DOHH2 (cell line): ENCODE results near the gene RAB40C.

Source experiments
- H3F3A ChIP-seq: fragments of 200-600 bp; sonication (generic), shearing (Covaris generic); 2 replicates; pipeline ENCODE4 v1.6.0; 2016; ENCODE audit warnings: antibody characterized with exemption, mild to moderate bottlenecking; ENCODE audit not compliant: control insufficient read depth, insufficient read depth
- H3K27ac ChIP-seq: fragments of 200-600 bp; sonication (generic); 2 replicates; pipeline ENCODE4 v1.5.1; 2014; ENCODE audit warnings: low read depth, mild to moderate bottlenecking, low read length, moderate library complexity
- H3K27me3 ChIP-seq: fragments of 200-600 bp; sonication (generic); 2 replicates; pipeline ENCODE4 v1.6.1; 2014; ENCODE audit warnings: mild to moderate bottlenecking, low read length, mixed read lengths; ENCODE audit not compliant: control insufficient read depth
- H3K36me3 ChIP-seq: fragments of 200-600 bp; sonication (generic); 2 replicates; pipeline ENCODE4 v1.6.1; 2014; ENCODE audit warnings: mild to moderate bottlenecking, low read length, moderate library complexity, mixed read lengths; ENCODE audit not compliant: control insufficient read depth
- H3K4me1 ChIP-seq: fragments of 200-600 bp; sonication (generic); 2 replicates; pipeline ENCODE4 v1.6.1; 2014; ENCODE audit warnings: mild to moderate bottlenecking, low read length, mixed read lengths; ENCODE audit not compliant: control insufficient read depth
- H3K4me2 ChIP-seq: fragments of 200-600 bp; sonication (generic); 2 replicates; pipeline ENCODE4 v1.6.0; 2014; ENCODE audit warnings: mild to moderate bottlenecking, low read length, moderate library complexity
- H3K4me3 ChIP-seq: fragments of 200-600 bp; sonication (generic); 2 replicates; pipeline ENCODE4 v1.5.1; 2014; ENCODE audit warnings: mild to moderate bottlenecking, low read length, mixed read lengths
- H3K79me2 ChIP-seq: fragments of 200-600 bp; sonication (generic); 2 replicates; pipeline ENCODE4 v1.6.1; 2014; ENCODE audit warnings: mild to moderate bottlenecking, low read length, mixed read lengths; ENCODE audit not compliant: control insufficient read depth
- H3K9me2 ChIP-seq: fragments of 200-600 bp; sonication (generic); replicated peaks from 2 replicates; pipeline ENCODE4 v1.6.1; 2014; ENCODE audit warnings: mild to moderate bottlenecking, low read length, mixed read lengths; ENCODE audit not compliant: control insufficient read depth
- H3K9me3 ChIP-seq: fragments of 200-600 bp; sonication (generic); 2 replicates; pipeline ENCODE4 v1.6.1; 2014; ENCODE audit warnings: antibody characterized with exemption, low read length, mixed read lengths; ENCODE audit not compliant: control insufficient read depth, insufficient read depth
- H4K20me1 ChIP-seq: fragments of 200-600 bp; sonication (generic); 2 replicates; pipeline ENCODE4 v1.6.0; 2014; ENCODE audit warnings: low read depth, mild to moderate bottlenecking, antibody characterized with exemption, low read length, moderate library complexity; ENCODE audit not compliant: control insufficient read depth, insufficient read depth
- CTCF ChIP-seq: fragments of 200-600 bp; sonication (generic); IDR thresholded peaks from one replicate; pipeline ENCODE4 v1.5.1; 2014; ENCODE audit warnings: antibody characterized with exemption, mild to moderate bottlenecking, low read depth, low read length; ENCODE audit not compliant: poor library complexity, severe bottlenecking
- EZH2phosphoT487 ChIP-seq: fragments of 200-600 bp; sonication (generic); IDR thresholded peaks from 2 replicates; pipeline ENCODE4 v1.6.1; 2017; ENCODE audit warnings: borderline replicate concordance, mild to moderate bottlenecking, antibody characterized with exemption, low read length, moderate library complexity, mixed read lengths

Gene RAB40C

DNA sequence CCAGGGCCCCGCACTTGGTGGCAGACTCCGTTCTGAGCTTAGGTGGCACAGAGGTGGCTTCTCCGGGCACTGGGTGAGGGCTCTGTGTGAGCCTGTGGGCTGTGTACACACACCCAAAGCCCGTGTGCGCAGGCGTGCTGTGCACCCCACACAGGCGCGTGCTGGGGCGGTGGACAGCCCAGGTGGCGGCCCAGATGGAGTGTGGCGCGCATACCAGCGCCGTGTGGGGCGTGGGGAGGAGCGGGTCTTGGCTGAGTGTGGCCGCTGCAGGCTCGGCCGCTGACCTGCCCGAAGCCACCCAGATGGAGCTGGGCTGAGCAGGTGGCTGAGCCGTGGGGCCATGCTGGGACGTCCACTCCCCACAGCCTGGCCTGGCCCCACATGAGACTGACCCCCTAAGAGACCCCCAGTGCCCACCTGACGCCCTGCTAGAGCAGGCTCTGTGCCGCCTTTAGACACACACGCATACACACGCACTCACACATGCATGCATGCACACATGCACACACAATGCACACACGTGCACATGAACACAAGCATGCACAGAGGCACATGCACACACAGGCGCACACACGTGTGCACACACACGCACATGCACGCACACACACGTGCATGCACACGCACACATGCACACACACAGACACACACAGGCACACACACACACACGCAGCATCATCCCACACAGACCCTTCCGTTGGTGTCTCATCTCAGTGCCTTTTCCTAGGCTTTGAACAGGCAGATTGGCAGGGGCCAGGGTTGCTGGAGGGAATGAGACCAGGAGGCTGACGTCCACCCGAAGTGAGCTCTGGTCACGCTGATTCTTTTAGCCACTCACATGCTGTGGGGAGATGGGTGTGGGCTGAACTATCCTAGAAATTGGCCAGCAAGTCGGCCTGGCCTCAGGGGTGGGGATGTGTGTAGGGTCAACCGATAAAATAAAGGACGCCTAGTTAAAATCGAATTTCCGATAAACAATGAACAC lies 27.6 kb upstream of the RAB40C start:
- Histone ChIP-seq H3K4me2 (no peak overlapping the region), H3F3A (no peaks in the 10 kb centered on the region), H3K27me3 (peaks cover 6% of the 10 kb centered on the region), H3K9me3 (no peaks in the 10 kb centered on the region), H3K4me3 (no peak overlapping the region), H4K20me1 (no peaks in the 10 kb centered on the region), H3K4me1 (peaks cover 23% of the 10 kb centered on the region), H3K9me2 (no peaks in the 10 kb centered on the region), H3K36me3 (no peaks in the 10 kb centered on the region), H3K79me2 (no peaks in the 10 kb centered on the region), H3K27ac (no peak overlapping the region)
- TF ChIP-seq CTCF (no peak), EZH2phosphoT487 (no peak)

GRCh38 chr16:563072-563644 lies 26.7 kb upstream of the RAB40C start:
- peaks cover 23% of the 10 kb centered on the region for H3K4me1 ChIP-seq
- H3K36me3 ChIP-seq: no peaks in the 10 kb centered on the region
- H3K9me2 ChIP-seq: no peaks in the 10 kb centered on the region
- no peaks in the 10 kb centered on the region for H3F3A ChIP-seq
- H3K4me3 ChIP-seq: no peak overlapping the region
- no peaks in the 10 kb centered on the region for H3K79me2 ChIP-seq
- H3K9me3 ChIP-seq: no peaks in the 10 kb centered on the region
- peaks cover 6% of the 10 kb centered on the region for H3K27me3 ChIP-seq
- H3K27ac ChIP-seq: no peak overlapping the region
- TF ChIP-seq EZH2phosphoT487 (no peak), CTCF (no peak)
- no peak overlapping the region for H3K4me2 ChIP-seq
- H4K20me1 ChIP-seq: no peaks in the 10 kb centered on the region

DNA sequence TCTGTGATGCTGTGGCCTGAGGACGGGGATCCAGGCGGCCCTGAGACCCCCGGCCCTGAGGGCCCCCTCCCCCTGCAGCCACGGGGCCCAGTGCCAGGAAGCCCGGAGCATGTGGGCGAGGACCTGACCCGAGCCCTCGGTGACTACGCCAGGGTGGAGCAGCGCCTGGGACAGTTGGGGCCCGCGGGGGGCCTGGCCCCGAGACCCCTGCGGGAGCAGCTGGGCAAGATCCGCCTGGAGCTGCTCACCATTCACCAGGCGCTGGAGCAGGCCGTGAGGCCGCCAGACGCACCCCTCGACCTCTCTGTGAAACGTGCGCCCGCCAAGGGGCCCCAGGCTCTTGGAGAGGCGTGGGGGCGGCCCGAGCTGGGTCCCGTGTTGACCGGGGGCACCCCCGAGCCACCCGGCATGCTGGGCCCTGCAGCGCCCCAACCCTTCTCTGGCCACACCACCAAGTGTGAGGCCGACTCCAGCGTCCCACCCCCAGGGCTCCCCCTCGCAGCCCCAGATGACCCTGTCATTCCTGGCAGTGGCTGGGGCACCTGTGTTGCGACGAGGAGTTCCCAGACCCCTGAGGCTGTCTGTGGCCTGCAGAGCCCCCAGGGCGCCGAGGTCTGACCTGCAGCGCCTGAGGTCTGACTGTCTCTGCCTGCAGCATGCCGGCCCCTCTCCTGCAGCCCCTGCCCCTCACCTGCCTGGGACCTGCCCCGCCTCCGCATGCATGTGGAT lies 25.0 kb upstream of the RAB40C start:
- H3K79me2 ChIP-seq: no peaks in the 10 kb centered on the region
- H3K36me3 ChIP-seq: no peaks in the 10 kb centered on the region
- H4K20me1 ChIP-seq: no peaks in the 10 kb centered on the region
- H3K27ac ChIP-seq: no peak overlapping the region
- no peaks in the 10 kb centered on the region for H3F3A ChIP-seq
- no peak for TF ChIP-seq CTCF
- TF ChIP-seq EZH2phosphoT487: no peak
- H3K4me2 ChIP-seq: no peak overlapping the region
- H3K9me3 ChIP-seq: no peaks in the 10 kb centered on the region
- peaks cover 26% of the 10 kb centered on the region for H3K4me1 ChIP-seq
- no peak overlapping the region for H3K4me3 ChIP-seq
- H3K27me3 ChIP-seq: no peaks in the 10 kb centered on the region; the same call in 1 of the 2 replicates
- H3K9me2 ChIP-seq: no peaks in the 10 kb centered on the region
